Measurements from ENCODE around the gene UBAP2.
"Not testable (repeated sequence)": the region's sequence is repeated elsewhere in the genome, so short reads cannot be mapped to it uniquely, and the experiment has no call there.

The UBAP2 gene

GRCh38 chr9:34046784-34047379 lies 1.8 kb downstream of the UBAP2 start:
- DNase-seq = no peak

- no peak for DNase-seq
Observed at GRCh38 chr9:34045903-34046302, 2.8 kb downstream of the UBAP2 start.

GRCh38 chr9:34042074-34042473 lies 6.6 kb downstream of the UBAP2 start:
- not testable (repeated sequence) for DNase-seq

DNA sequence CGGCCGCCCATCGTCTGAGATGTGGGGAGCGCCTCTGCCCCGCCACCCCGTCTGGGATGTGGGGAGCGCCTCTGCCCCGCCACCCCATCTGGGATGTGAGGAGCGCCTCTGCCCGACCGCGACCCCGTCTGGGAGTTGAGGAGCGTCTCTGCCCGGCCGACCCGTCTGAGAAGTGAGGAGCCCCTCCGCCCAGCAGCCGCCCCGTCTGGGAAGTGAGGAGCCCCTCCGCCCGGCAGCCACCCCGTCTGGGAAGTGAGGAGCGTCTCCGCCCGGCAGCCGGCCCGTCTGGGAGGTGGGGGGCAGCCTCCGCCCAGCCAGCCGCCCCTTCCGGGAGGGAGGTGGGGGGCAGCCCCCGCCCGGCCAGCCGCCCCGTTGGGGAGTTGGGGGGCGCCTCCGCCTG lies 9.8 kb downstream of the UBAP2 start:
- not testable (repeated sequence) for DNase-seq

DNA sequence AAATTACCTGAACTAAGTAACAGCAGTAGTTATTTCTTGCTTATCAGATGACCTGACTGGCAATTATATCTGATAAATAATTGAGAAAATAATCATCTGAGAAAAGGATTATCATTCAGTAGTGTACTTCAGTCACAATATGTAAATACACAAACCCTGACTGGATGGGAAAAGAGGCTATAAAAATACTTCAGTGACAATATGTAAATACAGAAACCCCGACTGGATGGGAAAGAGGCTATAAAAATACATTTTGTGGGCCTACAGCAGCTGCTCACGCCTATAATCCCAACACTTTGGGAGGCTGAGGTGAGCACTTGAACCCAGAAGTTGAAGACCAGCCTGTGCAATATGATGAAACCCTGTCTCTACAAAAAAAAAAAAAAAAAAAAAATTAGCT lies 11.1 kb downstream of the UBAP2 start:
- DNase-seq = no peak

- DNase-seq = no peak
Observed at GRCh38 chr9:34036625-34037024, 12.1 kb downstream of the UBAP2 start.

DNA sequence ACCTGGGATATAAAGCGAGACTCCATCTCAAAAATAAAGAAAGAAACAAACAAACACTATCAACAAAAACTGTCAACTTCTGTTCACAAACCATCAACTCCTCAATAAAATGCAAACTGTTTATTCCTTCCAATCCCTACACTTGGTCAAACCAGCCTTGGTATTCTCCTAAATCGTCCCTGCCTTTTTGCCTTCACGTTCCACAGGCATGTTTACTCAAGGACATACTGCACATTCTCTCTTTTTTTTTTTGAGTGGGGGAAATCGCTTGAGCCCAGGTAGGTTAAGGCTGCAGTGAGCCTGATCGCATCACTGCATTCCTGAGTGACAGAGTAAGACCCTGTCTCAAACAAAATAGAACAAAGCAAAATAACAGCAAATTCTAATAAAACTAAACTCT lies 13.0 kb downstream of the UBAP2 start:
- no peak for DNase-seq

- DNase-seq = no peak
Observed at GRCh38 chr9:34034698-34035065, 14.0 kb downstream of the UBAP2 start.

GRCh38 chr9:34032631-34033030 lies 16.1 kb downstream of the UBAP2 start:
- DNase-seq = no peak

DNA sequence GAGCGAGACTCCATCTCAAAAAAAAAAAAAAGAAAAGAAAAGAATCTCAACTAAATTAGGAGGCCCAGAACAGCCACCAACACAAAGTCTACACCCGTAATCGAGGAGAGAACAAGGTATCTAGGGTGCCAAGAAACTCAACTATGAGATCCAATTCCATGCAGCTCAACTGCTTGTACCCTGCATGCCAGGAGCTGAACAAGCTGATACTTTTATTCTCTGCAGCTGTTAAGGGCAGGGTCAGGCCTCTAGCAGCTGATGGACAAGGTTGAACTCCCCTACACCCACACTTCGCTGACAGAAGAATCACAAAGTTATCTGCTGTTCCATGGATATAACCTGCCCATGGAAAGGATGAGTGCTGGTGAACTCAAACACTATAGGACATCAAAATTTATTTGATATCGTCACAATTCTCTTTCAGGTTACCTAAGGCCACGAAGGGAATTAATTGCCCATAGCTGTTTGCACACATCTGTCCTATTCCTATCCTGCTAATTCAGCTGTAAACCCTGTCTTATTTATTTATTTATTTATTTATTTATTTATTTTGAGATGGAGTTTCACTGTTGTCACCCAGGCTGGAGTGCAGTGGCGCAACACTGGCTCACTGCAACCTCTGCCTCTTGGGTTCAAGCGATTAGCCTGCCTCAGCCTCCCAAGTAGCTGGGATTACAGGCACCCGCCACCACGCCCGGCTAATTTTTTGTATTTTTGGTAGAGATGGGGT lies 20.7 kb downstream of the UBAP2 start:
- no peak for DNase-seq

DNA sequence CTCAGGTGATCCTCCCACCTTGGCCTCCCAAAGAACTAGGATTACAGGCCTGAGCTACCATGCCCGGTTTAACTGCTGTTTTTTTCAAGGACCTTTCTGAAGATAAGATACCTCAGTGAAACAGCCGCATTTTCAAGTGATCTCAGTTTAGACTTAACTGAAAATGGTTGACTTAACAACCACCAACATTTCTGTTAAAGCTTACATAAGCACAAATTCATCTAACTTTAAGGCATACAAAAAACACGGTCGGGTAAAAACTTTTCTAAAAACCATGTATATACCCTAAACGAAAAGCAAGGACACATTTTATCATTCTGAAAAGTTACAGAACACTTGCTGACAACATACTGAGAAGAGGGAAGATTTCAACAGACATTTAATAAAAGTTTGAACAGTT lies 22.9 kb downstream of the UBAP2 start:
- no peak for DNase-seq

- DNase-seq = no peak
Observed at GRCh38 chr9:34025062-34025461, 23.6 kb downstream of the UBAP2 start.

DNA sequence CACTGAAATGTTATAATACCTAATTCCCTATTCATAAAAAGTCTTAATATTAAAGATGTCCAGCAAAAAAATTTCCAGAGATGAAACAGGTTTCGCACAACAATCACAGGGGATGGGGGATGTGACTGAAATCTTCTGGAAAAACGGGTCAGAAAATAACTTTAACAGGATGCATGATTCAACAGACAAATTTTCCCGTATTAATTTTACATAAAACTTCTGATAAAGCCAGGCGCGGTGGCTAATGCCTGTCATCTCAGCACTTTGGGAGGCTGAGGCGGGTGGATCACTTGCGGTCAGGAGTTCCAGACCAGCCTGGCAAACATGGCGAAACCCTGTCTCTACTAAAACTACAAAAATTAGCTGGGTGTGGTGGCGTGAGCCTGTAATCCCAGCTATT lies 24.2 kb downstream of the UBAP2 start:
- not testable (repeated sequence) for DNase-seq

GRCh38 chr9:34016149-34016548 lies 32.5 kb downstream of the UBAP2 start:
- no peak for DNase-seq

- no peak for DNase-seq
Observed at GRCh38 chr9:34010979-34011378, 37.7 kb downstream of the UBAP2 start.

- DNase-seq = no peak
Observed at GRCh38 chr9:34001951-34002350, 46.7 kb downstream of the UBAP2 start.

DNA sequence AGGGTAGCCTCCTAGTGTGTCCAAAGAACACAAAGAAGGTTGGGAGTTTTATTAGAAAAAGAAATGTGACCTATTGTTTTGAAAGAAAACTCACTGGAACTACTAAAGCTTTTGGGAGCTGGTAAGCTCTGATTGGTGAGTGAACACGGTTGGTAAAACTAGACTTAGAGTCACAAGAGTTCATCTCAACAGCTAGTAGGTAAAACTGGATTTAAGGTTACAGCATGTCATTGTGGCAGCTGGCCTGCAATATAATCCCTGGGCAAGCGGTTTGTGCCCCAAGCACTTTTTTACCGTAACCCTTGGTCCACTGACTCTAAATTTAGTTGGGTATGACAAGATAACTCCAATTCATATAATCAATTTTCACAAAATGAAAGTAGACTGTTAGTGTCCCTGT lies 47.4 kb downstream of the UBAP2 start:
- no peak for DNase-seq

DNA sequence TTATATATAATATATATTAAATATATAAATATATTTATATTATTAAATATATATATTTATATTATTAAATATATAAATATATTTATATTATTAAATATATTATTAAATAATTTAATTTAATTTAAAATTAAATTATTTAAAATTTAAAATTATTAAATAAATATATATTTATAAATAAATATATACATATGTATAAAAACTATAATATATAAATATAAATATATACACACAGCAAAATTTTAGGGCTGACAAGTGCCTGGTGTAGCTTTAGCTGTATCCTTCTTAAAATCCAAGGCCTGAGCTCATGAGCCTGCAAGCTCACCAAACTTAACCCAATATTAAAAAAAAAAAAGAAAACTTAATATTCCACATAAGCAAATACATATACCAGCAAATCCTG lies 53.2 kb downstream of the UBAP2 start:
- no peak for DNase-seq

- DNase-seq = no peak
Observed at GRCh38 chr9:33993104-33993503, 55.6 kb downstream of the UBAP2 start.

DNA sequence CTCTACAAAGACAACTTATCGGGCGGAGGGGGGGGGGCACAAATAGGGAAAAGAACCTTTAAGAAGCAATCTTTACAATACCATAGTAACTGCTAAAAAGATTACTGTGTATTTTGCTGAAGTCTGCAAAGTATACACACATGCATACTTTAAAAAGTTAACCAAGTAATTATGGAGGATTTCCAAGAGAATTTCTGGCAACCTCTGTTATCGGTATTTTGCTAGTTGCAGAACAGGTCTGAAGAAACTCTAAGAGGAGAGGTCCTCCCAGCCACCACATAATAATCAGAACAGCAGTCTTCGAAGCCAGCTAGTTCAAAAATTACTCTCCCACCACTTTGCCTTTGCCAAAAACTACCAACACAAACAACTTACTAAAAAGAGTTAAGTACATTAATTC lies 56.1 kb downstream of the UBAP2 start:
- no peak for DNase-seq

- no peak for DNase-seq
Observed at GRCh38 chr9:33988219-33988890, 60.3 kb downstream of the UBAP2 start.

DNA sequence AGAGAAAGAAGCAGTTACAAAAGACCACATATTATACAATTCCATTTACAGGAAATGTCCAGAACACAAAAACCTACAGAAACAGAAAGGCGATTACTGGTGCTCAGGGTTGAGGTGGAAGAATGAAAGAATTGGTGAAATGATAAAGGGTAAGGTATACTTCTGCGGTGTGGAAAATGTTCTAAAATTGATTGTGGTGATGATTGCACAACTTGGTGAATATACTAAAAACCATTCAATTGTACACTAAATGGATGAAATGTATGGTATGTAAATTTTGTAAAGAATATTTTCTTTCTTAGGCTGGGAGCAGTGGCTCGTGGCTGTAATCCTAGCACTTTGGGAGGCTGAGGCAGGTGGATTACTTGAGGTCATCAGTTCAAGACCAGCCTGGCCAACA lies 72.3 kb downstream of the UBAP2 start:
- DNase-seq = no peak

GRCh38 chr9:33972698-33973097 lies 76.0 kb downstream of the UBAP2 start:
- DNase-seq = no peak

DNA sequence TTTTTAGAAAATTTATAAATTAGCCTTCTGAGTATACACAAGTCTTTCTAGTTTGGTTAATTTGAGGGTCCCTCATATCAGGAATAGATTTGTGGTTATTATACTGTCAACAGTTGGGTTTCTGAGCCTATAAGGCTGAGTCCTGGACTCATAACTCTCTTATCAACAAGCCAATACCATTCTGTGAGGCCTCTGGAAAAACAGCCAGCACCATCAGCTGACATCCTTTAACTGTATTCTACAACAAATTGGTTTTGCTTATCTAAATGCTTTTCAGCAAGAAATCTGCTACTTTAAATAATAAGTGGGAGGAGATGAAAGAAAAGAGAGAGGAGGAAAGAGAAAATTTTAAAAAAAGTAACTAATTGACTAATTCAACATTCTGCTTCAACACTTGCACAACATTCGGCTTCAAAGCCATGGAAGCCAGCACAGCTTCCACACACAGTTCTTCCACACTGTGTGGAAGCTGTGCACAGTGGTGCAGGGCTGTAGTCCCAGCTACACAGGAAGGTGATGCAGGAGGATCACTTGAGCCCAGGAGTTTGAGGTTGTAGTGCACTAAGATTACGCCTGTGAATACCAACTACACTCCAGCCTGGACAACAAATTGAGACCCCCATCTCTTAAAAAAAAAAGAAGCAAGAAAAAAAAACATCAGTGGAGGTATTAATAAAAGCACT lies 84.5 kb downstream of the UBAP2 start:
- no peak for DNase-seq

Measured in fibroblast of skin of scalp (primary cell).